ENCODE data around the gene CTSE. TPM values are rescaled to one million over a fixed set of nuclear protein-coding genes. Genes with fewer than 3 reads are reported as not detected.

Gene CTSE
- total and polyA plus RNA-seq, 2 of the 8 experiments (the other 6 are each of a cell fraction or from before 2014, with no cell fraction given): 0.03 TPM; not detected in 1

- TF ChIP-seq CHD7 (IDR thresholded peaks at IDR 0.05; ENCODE audit: insufficient replicate concordance, low read length): no peak
- TF ChIP-seq TCF12 (IDR thresholded peaks at IDR 0.05; ENCODE audit: low read depth, low read length): no peak
- TF ChIP-seq USF2 (IDR thresholded peaks at IDR 0.05; ENCODE audit: low read length): no peak
- TF ChIP-seq TBP (IDR thresholded peaks at IDR 0.05; ENCODE audit: low read depth, low read length): no peak
- no peak for TF ChIP-seq EZH2 (IDR thresholded peaks at IDR 0.05; ENCODE audit: low read depth, low read length, severe bottlenecking)
- TF ChIP-seq RFX5 (IDR thresholded peaks at IDR 0.05; ENCODE audit: borderline replicate concordance, low read depth, low read length): no peak
- no peak for TF ChIP-seq SP2 (IDR thresholded peaks at IDR 0.05; ENCODE audit: low read length)
- TF ChIP-seq POU5F1 (IDR thresholded peaks at IDR 0.05; ENCODE audit: low read depth, low read length): no peak
- no peak for TF ChIP-seq HDAC6 (IDR thresholded peaks at IDR 0.05; ENCODE audit: low read depth, low read length)
- no peak for TF ChIP-seq ASH2L (IDR thresholded peaks at IDR 0.05; ENCODE audit: low read length)
- TF ChIP-seq FOSL1 (IDR thresholded peaks at IDR 0.05; ENCODE audit: insufficient read depth, low read depth, low read length): no peak
Observed at GRCh38 chr1:205989786-205990185, 33.9 kb downstream of the CTSE start (continued).

All from H1 (cell line).